Measurements from ENCODE around the gene DRD1.

Gene DRD1

GRCh38 chr5:175444060-175444904 is at the start of gene DRD1:
Gene DRD1 (minus strand): TSS chr5:175444182. CDS start chr5:175443099, 1,083 bp downstream.
- TF ChIP-seq GATA2 (IDR thresholded peaks at IDR 0.05; ENCODE audit: low read depth, low read length) (no peak), GATA3 (IDR thresholded peaks at IDR 0.05; ENCODE audit: low read depth, low read length) (no peak)

GRCh38 chr5:175493726-175494125 is 49.7 kb upstream of the DRD1 start:
- TF ChIP-seq GATA3 (IDR thresholded peaks at IDR 0.05; ENCODE audit: low read depth, low read length) (no peak), GATA2 (IDR thresholded peaks at IDR 0.05; ENCODE audit: low read depth, low read length) (no peak)

GRCh38 chr5:175493260-175493659 is 49.3 kb upstream of the DRD1 start:
- TF ChIP-seq GATA3 (IDR thresholded peaks at IDR 0.05; ENCODE audit: low read depth, low read length) (no peak), GATA2 (IDR thresholded peaks at IDR 0.05; ENCODE audit: low read depth, low read length) (no peak)

- no peak for TF ChIP-seq GATA3 (IDR thresholded peaks at IDR 0.05; ENCODE audit: low read depth, low read length)
- TF ChIP-seq GATA2 (IDR thresholded peaks at IDR 0.05; ENCODE audit: low read depth, low read length): no peak
Observed at GRCh38 chr5:175491223-175491622, 47.2 kb upstream of the DRD1 start.

DNA sequence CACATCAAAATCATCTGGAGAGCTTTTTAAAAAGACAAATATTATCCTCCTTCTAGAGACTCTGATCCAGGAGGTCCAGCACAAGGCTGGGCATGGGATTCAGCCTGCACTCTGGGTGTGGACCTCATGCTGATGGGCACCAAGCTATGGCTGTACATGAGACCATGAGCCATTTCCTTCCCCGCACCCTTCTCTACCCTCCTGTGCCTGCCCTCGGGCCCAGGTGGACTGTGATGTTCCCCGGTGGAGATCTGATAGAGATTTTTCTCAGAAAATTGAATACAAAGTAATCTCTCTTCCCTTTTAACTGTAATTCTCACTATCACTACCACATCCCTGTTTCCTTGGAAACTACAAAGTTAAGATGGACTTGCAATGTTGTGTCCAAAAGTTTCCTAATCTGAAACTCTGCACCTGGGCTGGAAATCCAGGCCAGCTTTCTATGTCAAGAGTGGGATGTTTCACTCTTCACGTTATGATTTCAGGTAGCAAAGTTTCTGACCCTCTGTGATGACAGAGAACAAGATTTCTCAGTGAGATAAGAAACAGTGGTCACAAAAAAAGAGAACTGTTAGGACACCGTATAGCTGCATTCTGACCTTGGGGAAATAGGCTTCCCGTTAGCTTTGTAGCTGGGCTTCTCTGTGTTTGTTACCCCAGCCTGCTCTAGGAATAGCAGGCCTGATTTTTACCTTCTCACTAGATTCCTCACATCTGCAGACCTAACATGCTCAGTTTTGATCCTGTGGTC is 45.9 kb upstream of the DRD1 start:
- TF ChIP-seq GATA3 (IDR thresholded peaks at IDR 0.05; ENCODE audit: low read depth, low read length) (no peak), GATA2 (IDR thresholded peaks at IDR 0.05; ENCODE audit: low read depth, low read length) (no peak)

GRCh38 chr5:175487514-175488222 is 43.7 kb upstream of the DRD1 start:
- no peak for TF ChIP-seq GATA3 (IDR thresholded peaks at IDR 0.05; ENCODE audit: low read depth, low read length)

- TF ChIP-seq GATA3 (IDR thresholded peaks at IDR 0.05; ENCODE audit: low read depth, low read length) (no peak), GATA2 (IDR thresholded peaks at IDR 0.05; ENCODE audit: low read depth, low read length) (no peak)
Observed at GRCh38 chr5:175485631-175486030, 41.6 kb upstream of the DRD1 start.

GRCh38 chr5:175484829-175485228 is 40.8 kb upstream of the DRD1 start:
- TF ChIP-seq GATA2 (IDR thresholded peaks at IDR 0.05; ENCODE audit: low read depth, low read length) (no peak), GATA3 (IDR thresholded peaks at IDR 0.05; ENCODE audit: low read depth, low read length) (no peak)

DNA sequence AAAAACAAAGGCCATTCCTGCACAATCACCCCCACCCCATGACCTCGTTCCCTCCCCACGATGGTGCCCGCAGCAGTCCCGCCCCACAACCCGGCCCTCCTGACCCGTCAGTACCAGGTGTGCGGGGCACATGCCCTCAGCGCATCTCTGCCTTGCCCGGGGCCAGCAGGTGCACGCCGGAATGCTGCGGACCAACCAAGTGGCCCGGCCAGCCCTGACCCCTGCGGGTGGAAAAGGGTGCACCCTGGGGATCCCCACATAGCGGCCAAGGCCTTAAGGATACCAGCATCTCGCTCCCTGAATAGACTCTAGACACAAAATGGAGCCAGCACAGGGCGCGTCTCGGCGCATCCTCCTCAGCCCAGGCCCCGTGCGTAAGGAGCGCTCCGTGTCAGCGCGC is 40.3 kb upstream of the DRD1 start:
- TF ChIP-seq GATA2 (IDR thresholded peaks at IDR 0.05; ENCODE audit: low read depth, low read length) (no peak), GATA3 (IDR thresholded peaks at IDR 0.05; ENCODE audit: low read depth, low read length) (no peak)

DNA sequence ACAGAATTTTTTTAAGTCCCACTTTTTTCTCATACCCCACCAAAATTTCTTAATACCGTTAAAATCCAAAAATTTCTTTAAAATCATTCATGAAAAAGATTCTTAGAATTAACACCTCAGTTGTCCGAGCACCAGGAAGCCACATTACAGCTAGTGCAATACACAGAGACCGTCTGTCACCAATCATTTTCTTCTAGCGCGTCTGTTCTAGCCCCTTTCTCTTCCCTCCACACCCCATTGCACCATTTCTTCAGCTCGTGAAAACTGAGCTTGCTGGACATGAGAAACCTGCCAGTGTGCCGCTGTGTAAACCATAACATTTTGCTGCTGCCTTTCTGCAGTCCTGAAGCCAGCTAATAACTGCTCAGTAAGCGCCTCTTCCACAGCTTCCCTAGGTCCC is 39.4 kb upstream of the DRD1 start:
- TF ChIP-seq GATA3 (IDR thresholded peaks at IDR 0.05; ENCODE audit: low read depth, low read length) (no peak), GATA2 (IDR thresholded peaks at IDR 0.05; ENCODE audit: low read depth, low read length) (no peak)

GRCh38 chr5:175479125-175479881 is 35.3 kb upstream of the DRD1 start:
- no peak for TF ChIP-seq GATA3 (IDR thresholded peaks at IDR 0.05; ENCODE audit: low read depth, low read length)
- TF ChIP-seq GATA2 (IDR thresholded peaks at IDR 0.05; ENCODE audit: low read depth, low read length): no peak

DNA sequence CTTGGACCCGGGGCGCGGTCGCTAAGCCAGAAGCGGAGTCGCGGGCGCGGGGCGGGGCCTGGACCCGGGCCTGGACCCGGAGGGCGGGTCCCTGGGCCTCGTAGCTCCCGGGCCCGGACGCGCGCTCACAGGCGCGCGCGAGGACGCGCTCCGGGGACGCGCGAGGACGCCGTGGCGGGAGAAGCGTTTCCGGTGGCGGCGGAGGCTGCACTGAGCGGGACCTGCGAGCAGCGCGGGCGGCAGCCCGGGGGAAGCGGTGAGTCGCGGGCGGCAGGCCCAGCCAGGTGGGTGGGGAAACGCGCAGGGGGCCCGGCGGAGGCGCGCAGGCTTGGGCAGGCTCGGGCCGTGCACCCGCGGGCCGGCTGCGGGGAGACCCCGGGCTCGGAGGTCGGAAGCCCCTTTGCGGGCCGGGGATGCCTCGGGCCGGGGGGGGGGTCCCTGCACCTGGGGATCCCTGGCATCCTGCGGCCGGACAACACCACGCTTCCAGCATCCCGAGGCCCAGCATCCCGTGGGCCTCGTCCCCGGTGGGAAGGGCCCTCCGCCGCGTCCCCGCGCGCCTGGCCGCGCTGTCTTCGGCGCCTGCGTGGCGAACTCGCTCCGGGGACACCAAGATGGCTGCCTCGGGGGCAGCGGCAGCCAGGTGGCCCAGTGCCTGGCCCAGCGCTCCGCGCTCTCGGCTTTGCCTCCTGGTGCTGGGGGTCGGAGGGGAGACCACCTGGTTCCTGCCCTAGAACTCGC is 34.6 kb upstream of the DRD1 start, which contains the start of gene SFXN1:
SFXN1 (plus strand) TSS at position 177 of the 741 bp plus-strand sequence. CDS start 13,544 bp downstream, outside the sequence.
- TF ChIP-seq GATA3 (IDR thresholded peaks at IDR 0.05; ENCODE audit: low read depth, low read length) (no peak), GATA2 (IDR thresholded peaks at IDR 0.05; ENCODE audit: low read depth, low read length) (no peak)

- TF ChIP-seq GATA3 (IDR thresholded peaks at IDR 0.05; ENCODE audit: low read depth, low read length) (no peak), GATA2 (IDR thresholded peaks at IDR 0.05; ENCODE audit: low read depth, low read length) (no peak)
Observed at GRCh38 chr5:175478008-175478383, 34.0 kb upstream of the DRD1 start.
